ENCODE data around the gene BORCS5.

- TF ChIP-seq, protein P1, sequence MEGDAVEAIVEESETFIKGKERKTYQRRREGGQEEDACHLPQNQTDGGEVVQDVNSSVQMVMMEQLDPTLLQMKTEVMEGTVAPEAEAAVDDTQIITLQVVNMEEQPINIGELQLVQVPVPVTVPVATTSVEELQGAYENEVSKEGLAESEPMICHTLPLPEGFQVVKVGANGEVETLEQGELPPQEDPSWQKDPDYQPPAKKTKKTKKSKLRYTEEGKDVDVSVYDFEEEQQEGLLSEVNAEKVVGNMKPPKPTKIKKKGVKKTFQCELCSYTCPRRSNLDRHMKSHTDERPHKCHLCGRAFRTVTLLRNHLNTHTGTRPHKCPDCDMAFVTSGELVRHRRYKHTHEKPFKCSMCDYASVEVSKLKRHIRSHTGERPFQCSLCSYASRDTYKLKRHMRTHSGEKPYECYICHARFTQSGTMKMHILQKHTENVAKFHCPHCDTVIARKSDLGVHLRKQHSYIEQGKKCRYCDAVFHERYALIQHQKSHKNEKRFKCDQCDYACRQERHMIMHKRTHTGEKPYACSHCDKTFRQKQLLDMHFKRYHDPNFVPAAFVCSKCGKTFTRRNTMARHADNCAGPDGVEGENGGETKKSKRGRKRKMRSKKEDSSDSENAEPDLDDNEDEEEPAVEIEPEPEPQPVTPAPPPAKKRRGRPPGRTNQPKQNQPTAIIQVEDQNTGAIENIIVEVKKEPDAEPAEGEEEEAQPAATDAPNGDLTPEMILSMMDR (IDR thresholded peaks at IDR 0.05), result no peak
- TF ChIP-seq POLR2A (IDR thresholded peaks at IDR 0.05), result no peak
These were observed 25.1 kb downstream of the BORCS5 start for GRCh38 chr12:12381982-12382381.
